T-helper 1 cell treated with Interleukin-12 subunit alpha and Interleukin-12 subunit beta and Interleukin-4 antibody, amounts not matched to agents 30 μg/mL and 1 μg/mL, for 36 hours (primary cell): ENCODE results near the gene RHBDF1.

Experiments used
- H3K27ac Mint-ChIP-seq: one replicate; pipeline ENCODE4 v1.8.0; 2021; ENCODE audit warnings: mild to moderate bottlenecking, mixed read lengths
- H3K27me3 Mint-ChIP-seq: one replicate; pipeline ENCODE4 v1.8.0; 2021; ENCODE audit warnings: low read depth, mixed read lengths
- H3K36me3 Mint-ChIP-seq: one replicate; pipeline ENCODE4 v1.8.0; 2021; ENCODE audit warnings: low read depth, mixed read lengths
- H3K4me1 Mint-ChIP-seq: one replicate; pipeline ENCODE4 v1.8.0; 2021; ENCODE audit warnings: low read depth, mixed read lengths
- H3K4me3 Mint-ChIP-seq: one replicate; pipeline ENCODE4 v1.8.0; 2021; ENCODE audit warnings: mild to moderate bottlenecking, moderate library complexity, mixed read lengths
- H3K9me3 Mint-ChIP-seq: one replicate; pipeline ENCODE4 v1.8.0; 2021; ENCODE audit warnings: mixed read lengths

The RHBDF1 gene, protein sequence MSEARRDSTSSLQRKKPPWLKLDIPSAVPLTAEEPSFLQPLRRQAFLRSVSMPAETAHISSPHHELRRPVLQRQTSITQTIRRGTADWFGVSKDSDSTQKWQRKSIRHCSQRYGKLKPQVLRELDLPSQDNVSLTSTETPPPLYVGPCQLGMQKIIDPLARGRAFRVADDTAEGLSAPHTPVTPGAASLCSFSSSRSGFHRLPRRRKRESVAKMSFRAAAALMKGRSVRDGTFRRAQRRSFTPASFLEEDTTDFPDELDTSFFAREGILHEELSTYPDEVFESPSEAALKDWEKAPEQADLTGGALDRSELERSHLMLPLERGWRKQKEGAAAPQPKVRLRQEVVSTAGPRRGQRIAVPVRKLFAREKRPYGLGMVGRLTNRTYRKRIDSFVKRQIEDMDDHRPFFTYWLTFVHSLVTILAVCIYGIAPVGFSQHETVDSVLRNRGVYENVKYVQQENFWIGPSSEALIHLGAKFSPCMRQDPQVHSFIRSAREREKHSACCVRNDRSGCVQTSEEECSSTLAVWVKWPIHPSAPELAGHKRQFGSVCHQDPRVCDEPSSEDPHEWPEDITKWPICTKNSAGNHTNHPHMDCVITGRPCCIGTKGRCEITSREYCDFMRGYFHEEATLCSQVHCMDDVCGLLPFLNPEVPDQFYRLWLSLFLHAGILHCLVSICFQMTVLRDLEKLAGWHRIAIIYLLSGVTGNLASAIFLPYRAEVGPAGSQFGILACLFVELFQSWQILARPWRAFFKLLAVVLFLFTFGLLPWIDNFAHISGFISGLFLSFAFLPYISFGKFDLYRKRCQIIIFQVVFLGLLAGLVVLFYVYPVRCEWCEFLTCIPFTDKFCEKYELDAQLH

DNA sequence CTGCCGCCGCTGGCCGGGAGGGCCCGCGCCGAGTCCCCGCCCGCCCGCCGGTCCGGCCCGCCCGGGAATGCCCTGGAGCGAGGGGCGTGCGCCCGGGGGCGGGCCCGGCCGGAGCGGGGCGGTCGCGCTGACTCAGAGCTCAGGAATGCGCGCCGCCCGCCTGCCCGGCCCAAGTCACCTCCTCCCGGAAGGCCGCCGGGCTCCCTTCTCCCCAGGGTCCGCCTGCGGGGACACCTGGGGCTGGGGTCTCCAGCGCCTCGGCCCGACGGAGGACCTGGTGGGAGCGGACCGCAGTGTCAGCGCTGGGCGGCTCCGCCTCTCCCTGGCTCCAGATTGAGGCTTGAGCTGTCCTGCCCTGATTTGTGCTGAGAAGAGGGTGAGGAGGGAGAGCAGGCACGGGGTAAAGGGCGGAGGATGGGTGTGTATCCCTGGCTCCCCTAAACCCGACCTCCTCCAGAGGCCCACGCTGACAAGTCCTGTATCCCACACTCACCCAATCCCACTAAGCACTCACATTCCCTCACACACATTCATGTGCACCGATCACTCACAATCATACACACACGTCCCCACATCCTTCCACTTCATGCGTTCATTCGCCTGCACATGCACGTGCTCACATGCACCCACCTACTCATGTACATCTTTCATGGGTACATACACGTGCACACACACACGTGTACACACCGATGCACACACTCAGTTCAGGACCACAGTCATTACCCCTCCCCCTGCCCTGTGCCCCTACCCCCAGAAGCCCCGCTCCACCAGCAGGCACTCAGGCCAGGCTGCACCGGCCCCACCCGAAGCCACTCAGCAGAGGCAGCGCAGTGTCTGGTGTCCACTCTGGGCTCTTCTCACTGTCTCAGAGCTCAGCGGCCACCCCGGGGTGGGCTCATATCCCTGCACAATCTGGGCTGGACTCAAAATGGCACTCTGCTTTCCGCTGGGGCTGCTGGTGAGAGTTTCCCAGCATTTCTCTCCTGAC lies at the start of gene RHBDF1:
Gene RHBDF1 (minus strand): TSS at position 71 of the 988 bp plus-strand sequence. CDS start 7,616 bp downstream, outside the sequence.
- Mint-ChIP-seq H3K27me3 (peaks cover 47% of the 10 kb centered on the region), H3K36me3 (peaks cover 3% of the 10 kb centered on the region), H3K9me3 (no peaks in the 10 kb centered on the region), H3K4me3 (peak within 1 kb of the TSS; percentile 74), H3K27ac (no peak within 1 kb of the TSS), H3K4me1 (peaks cover 16% of the 10 kb centered on the region)

DNA sequence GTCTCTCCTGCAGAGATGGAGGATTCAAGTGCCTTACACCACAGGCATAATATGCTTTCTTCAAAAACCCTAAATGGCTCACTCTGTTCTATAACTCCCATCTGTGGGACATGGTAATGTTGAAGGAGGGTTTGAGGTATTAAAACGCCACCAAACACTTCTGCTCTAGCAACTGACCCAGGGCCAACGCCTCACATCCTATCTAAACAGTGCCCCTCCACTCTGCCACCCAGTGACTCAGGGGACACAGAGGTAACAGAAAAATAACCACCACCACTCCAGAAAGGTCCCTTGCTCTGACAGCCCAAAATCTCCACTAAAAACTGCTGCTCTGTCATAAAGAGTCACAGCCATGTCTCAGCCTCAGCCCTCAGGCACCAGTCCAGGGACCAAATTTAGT lies 48.3 kb upstream of the RHBDF1 start:
- peaks cover 7% of the 10 kb centered on the region for H3K36me3 Mint-ChIP-seq
- no peaks in the 10 kb centered on the region for H3K9me3 Mint-ChIP-seq
- H3K4me1 Mint-ChIP-seq = no peaks in the 10 kb centered on the region
- no peak overlapping the region for H3K4me3 Mint-ChIP-seq
- H3K27ac Mint-ChIP-seq = no peak overlapping the region
- no peaks in the 10 kb centered on the region for H3K27me3 Mint-ChIP-seq

DNA sequence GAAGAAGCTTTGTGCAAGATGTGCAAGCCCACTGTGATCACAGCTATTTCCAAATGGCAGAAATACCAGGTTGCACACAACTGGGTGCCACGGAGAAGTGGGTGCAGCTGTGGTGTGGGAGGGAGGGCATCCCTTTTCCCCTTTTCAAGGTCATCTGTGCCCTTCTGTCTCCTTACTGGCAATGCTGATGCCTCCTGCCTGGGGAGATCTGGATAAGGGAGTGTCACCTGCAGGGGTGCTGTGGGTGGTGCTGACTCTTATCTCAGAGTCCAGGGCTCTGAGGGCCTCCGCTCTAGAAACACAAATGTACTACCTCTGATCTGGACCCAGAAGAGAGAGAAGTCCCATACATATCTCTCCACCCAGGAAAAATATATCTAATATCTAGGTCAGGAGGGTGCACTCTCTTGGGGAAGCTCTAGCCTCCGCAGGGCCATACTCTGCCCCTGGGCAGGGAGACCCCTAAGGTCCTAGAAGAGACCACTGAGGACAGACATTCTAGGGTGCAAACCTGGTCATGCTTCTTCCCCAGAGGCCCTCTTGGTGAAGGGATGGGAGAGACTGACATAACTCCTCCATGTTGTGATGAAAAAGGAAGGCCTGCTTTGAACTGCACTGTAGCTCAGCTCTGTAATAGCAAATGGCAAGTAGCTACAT lies 47.5 kb upstream of the RHBDF1 start:
- Mint-ChIP-seq H3K4me1 (no peaks in the 10 kb centered on the region), H3K27me3 (no peaks in the 10 kb centered on the region), H3K36me3 (peaks cover 7% of the 10 kb centered on the region), H3K9me3 (no peaks in the 10 kb centered on the region), H3K27ac (no peak overlapping the region), H3K4me3 (no peak overlapping the region)

DNA sequence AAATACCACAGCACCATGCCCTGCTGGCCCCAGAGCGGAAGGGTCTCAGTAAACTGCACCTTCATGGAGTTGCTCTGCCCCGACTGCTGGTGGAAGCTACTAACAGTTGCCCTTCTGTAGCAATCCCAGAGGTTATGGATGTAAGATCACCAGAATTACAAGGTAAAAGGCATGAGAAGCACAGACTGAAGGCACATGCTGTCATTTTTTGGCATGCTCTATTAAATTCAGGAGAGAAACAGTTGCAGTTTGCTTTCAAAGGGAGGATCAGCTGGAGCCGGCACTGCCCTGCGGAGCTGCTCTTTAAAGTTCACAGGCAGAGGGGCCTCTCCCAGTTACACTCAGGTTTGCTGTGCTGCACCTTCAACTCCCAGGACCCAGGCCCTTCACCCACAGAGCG lies 46.9 kb upstream of the RHBDF1 start:
- Mint-ChIP-seq H3K4me1 (no peaks in the 10 kb centered on the region), H3K27me3 (no peaks in the 10 kb centered on the region), H3K36me3 (peaks cover 7% of the 10 kb centered on the region), H3K9me3 (no peaks in the 10 kb centered on the region), H3K4me3 (no peak overlapping the region), H3K27ac (no peak overlapping the region)

DNA sequence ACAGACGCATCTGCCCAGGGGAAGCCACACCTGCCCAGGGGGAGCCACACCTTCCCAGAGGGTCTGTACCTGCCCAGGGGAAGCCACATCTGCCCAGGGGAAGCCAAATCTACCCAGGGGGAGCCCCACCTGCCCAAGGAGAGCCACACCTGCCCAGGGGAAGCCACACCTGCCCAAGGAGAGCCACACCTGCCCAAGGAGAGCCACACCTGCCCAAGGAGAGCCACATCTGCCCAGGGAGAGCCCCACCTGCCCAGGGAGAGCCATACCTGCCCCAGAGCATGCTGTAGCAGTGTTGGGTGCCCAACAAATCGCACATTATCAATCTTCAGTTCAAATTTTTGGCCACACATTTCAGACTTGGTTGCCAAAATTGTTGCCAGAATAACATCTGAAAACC lies 46.4 kb upstream of the RHBDF1 start:
- H3K27me3 Mint-ChIP-seq = no peaks in the 10 kb centered on the region
- no peaks in the 10 kb centered on the region for H3K9me3 Mint-ChIP-seq
- no peak overlapping the region for H3K27ac Mint-ChIP-seq
- H3K36me3 Mint-ChIP-seq = peaks cover 7% of the 10 kb centered on the region
- H3K4me1 Mint-ChIP-seq = peaks cover under 1% of the 10 kb centered on the region
- no peak overlapping the region for H3K4me3 Mint-ChIP-seq

DNA sequence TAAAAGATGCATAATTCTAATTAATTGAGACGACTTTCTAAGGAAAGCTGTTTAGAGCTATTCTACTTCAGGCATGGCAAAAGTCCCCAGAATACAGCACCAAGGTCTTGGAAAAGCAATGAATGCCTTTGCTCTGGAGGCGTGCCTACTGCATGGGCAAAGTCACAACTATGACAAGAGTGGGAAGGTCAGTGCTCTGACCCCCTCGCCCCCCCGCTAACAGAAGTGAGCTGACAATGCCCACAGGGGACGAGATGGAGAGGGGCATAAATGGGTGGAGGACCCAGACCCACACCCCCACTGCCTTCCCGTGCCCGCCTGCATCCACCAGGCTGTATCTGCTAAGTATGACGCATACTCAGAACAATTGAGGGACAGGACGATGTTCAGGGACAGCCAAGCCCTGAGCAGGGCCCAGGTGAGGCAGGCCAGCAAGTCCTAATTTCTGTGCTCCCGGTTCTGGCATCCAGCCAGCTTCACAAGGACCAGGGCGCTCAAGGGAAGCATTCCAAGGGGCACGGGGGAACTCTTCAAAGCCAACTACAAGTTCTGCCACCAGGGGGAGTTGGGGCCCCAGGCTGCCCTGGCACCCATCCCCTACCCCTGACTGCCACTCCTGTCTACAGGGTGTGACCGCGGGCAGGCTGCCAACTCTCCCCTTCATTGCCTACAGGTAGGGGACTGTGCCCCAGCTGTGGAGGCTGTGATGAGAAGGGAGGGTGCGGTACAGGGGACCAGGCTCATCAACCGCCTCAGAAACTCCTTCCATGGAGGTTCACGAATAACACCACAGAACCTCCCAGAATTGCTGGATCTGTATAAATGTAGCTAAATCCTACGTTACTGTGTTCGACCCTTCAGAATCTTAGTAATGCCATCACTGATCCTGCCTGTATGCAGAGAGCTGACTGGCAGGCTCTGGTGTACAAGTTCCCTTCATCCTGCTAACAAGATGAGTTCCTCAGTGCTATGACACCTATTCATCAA lies 45.2 kb upstream of the RHBDF1 start:
- H3K9me3 Mint-ChIP-seq = no peaks in the 10 kb centered on the region
- H3K36me3 Mint-ChIP-seq = peaks cover 7% of the 10 kb centered on the region
- H3K27ac Mint-ChIP-seq = no peak overlapping the region
- peaks cover 3% of the 10 kb centered on the region for H3K4me1 Mint-ChIP-seq
- no peaks in the 10 kb centered on the region for H3K27me3 Mint-ChIP-seq
- H3K4me3 Mint-ChIP-seq = no peak overlapping the region

DNA sequence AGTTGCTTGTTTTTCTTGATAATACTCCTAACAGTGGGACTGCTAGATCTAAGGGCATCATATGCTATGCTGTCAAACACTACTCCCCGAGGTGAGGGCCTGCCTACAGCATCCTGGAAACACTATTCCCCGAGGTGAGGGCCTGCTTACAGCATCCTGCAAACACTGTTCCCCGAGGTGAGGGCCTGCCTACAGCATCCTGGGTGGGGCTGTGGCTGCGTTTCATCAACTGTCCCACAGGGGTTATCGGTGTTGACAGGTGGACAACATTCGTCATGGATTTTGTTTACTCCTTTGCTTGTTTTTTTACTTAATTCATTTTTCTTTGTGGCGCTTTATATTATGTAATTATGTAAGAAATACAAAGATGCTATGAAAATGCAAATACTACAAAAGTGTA lies 43.6 kb upstream of the RHBDF1 start:
- H3K27me3 Mint-ChIP-seq = no peaks in the 10 kb centered on the region
- H3K4me3 Mint-ChIP-seq = no peak overlapping the region
- H3K36me3 Mint-ChIP-seq = peaks cover 9% of the 10 kb centered on the region
- peaks cover 3% of the 10 kb centered on the region for H3K4me1 Mint-ChIP-seq
- H3K27ac Mint-ChIP-seq = no peak overlapping the region
- H3K9me3 Mint-ChIP-seq = no peaks in the 10 kb centered on the region

DNA sequence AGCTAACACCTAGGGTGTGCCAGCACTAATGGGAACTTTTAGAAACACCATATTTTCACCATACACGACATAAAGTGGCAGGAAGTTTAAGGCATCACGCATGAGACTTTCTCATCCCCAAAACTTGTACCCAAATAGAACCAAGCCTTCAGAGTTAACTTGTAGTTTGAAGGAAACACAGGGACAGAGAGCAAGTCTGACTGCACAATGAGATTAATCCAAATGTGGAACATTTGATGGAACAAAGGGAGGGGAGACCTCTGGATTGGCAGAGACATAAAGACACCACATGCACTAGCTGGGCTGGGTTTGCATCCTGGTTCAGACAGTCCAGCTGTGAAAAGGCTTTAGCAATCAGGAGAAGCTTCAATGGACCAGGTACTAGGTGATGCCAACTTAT lies 41.9 kb upstream of the RHBDF1 start:
- Mint-ChIP-seq H3K4me1 (peaks cover 3% of the 10 kb centered on the region), H3K27me3 (no peaks in the 10 kb centered on the region), H3K27ac (no peak overlapping the region), H3K36me3 (peaks cover 11% of the 10 kb centered on the region), H3K9me3 (no peaks in the 10 kb centered on the region), H3K4me3 (no peak overlapping the region)

DNA sequence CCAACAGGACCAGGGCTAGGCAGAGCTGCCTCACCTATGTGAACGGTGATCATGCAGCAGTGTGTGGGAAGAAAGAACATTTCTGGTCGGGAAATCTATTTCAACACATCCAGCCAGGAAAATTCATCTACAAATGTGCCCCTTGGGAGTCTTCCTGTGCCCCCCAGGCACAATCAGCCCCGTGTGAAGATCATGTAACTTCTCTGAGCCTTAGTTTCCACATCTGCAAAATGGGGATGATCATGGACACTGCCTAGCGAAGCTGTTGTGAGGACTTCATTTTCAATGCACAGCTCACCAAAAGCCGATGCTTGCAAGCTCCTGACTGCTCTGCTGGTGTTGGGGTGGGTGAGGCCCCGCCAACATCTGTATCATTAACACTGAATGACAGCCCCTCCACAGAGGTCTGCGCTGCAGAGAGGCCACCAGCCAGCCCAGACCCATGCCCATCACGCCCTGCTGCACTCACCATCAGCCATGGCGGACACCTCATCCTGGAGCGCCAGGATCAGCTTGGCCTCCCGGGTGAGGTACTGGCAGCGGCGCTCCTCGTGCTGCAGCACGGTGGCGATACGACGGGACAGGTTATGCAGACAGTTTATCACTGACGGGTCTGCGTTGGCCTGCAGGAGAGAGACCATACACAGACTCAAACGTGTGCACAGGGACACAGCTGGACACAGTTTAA lies 39.9 kb upstream of the RHBDF1 start:
- H3K36me3 Mint-ChIP-seq = peaks cover 11% of the 10 kb centered on the region
- H3K27ac Mint-ChIP-seq = no peak overlapping the region
- no peaks in the 10 kb centered on the region for H3K9me3 Mint-ChIP-seq
- H3K27me3 Mint-ChIP-seq = no peaks in the 10 kb centered on the region
- no peak overlapping the region for H3K4me3 Mint-ChIP-seq
- H3K4me1 Mint-ChIP-seq = peaks cover 3% of the 10 kb centered on the region

DNA sequence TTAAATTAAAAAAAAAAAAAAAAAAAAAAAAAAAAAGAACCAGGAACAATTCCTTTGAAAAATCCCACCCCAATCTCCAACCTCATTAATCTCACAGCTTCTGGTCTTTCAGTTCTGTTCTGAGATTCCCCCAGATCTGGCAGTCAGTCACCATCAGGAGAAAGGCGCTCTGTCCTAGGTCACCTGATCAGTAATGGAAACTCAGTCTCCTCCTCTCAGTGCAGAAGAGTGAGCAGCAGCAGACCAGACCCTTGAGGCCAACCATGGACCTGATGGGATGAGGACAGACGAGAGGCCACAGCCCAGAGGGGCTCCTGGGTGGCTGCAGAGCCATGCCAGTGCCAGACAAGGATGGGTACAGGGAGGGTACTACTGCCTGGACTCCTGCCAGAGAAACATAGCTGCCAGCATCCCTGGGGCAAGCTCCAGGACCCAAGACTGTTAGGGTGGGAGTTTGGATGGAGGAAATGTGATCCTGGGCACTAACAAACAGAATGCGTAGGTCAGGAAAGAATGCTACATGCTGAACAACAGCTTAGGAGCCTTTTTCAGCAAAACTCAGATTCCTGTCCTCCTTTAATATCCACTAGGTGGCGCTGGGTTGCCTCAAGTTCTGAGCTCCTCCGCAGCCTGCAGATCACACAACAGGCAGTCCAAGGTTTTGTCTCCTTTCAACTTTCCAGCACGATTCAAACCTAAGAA lies 34.3 kb upstream of the RHBDF1 start:
- Mint-ChIP-seq H3K4me3 (no peak overlapping the region), H3K27ac (no peak overlapping the region), H3K4me1 (peaks cover 3% of the 10 kb centered on the region), H3K36me3 (peaks cover 7% of the 10 kb centered on the region), H3K9me3 (no peaks in the 10 kb centered on the region), H3K27me3 (no peaks in the 10 kb centered on the region)

DNA sequence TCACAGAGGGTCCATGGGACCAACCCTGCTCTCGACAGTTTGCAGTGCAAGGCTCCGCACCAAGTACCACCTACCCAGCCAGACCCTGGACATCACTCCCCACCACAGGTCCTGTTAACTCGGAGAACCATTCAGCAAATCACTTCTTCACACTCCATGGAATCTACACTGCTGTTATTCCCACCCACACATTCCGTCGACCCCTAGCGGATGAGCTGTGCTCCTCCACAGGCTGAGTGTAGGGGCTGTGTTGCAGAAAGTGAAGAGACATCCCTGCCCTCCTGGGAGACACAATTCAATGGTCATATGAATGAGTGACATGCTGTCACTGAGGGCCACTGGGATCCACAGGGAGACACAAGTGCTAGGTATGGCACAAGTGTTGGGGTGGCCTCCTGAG lies 33.1 kb upstream of the RHBDF1 start:
- H3K4me1 Mint-ChIP-seq = peaks cover 3% of the 10 kb centered on the region
- H3K27me3 Mint-ChIP-seq = no peaks in the 10 kb centered on the region
- peaks cover 9% of the 10 kb centered on the region for H3K36me3 Mint-ChIP-seq
- no peak overlapping the region for H3K27ac Mint-ChIP-seq
- no peaks in the 10 kb centered on the region for H3K9me3 Mint-ChIP-seq
- no peak overlapping the region for H3K4me3 Mint-ChIP-seq

DNA sequence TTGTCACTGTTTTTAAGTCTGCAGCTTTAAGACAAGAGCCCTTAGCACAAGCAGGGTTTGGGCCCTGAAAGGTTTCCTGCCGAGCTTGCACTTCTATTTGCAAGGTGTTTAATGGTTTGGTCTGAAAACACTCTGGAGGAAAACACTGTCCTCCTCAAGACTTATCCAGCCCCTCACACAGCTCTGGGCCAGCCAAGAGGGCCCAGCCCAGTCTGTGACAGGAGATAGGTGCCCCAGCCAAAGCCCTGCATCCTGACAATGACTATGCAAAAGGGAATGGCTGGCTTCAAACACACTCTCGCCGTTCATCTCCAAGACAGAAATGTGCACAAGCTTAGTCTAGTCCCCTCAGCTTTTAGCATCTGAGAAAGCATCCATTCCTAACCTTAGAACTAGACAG lies 32.5 kb upstream of the RHBDF1 start:
- Mint-ChIP-seq H3K27ac (no peak overlapping the region), H3K27me3 (no peaks in the 10 kb centered on the region), H3K36me3 (peaks cover 7% of the 10 kb centered on the region), H3K9me3 (no peaks in the 10 kb centered on the region), H3K4me1 (peaks cover 3% of the 10 kb centered on the region), H3K4me3 (no peak overlapping the region)
